Colonic mucosa (tissue), 4 donors: ENCODE measurements around the gene GALNT17. TPM values are rescaled to one million over a fixed set of nuclear protein-coding genes. Genes with fewer than 3 reads are reported as not detected.

Source experiments
- DNase-seq: peaks from one replicate; pipeline ENCODE4 v3.0.0-alpha.2; 2020
- H3K27ac ChIP-seq: fragments of 200-600 bp; one replicate; pipeline ENCODE4 v1.8.0; 2021
- H3K27me3 ChIP-seq: fragments of 200-600 bp; one replicate; pipeline ENCODE4 v1.8.0; 2021
- H3K36me3 ChIP-seq: fragments of 200-600 bp; one replicate; pipeline ENCODE4 v1.8.0; 2021
- H3K4me1 ChIP-seq: fragments of 200-600 bp; one replicate; pipeline ENCODE4 v1.8.0; 2021; ENCODE audit warnings: mild to moderate bottlenecking
- H3K4me3 ChIP-seq: fragments of 200-600 bp; one replicate; pipeline ENCODE4 v1.8.0; 2021
- H3K9ac ChIP-seq, 2 donors: one replicate each; pipeline ENCODE4 v1.7.0; 2013; ENCODE audit warnings: control low read depth in 2 of 2, low read depth in 2 of 2, low read length in 2 of 2
- H3K9me3 ChIP-seq: fragments of 200-600 bp; one replicate; pipeline ENCODE4 v1.8.0; 2021
- CTCF ChIP-seq: fragments of 200-600 bp; IDR thresholded peaks from one replicate; pipeline ENCODE4 v1.8.0; 2022; ENCODE audit warnings: antibody characterized with exemption, mild to moderate bottlenecking
- intact Hi-C: fragments of 100-400 bp; cut with DNase I; formaldehyde crosslinking; loops from one replicate; pipeline ENCODE4 v1.14.1; 2022
- total RNA-seq, 2 donors: library from RNA; stranded (reverse); fragmentation: NEBNext Ultra II Directional in 1 of 2; extraction: Animal tissue kit (Norgen Biotek cat#: 25700) in 1 of 2; gene quantifications; one replicate each; pipeline ENCODE4 v1.2.1, GENCODE V29; 2021
- donor health status: healthy.
- donor health status: DM: no; HTN: no; CAD: no.
- donor health status: DM: no; HTN: no; CAD: no.

GALNT17 gene
- total RNA-seq, 2 donors from 2014 or later = 0.37 to 1.3 TPM

GRCh38 chr7:71645836-71646235, 513.9 kb downstream of the GALNT17 start:
- no peaks in the 10 kb centered on the region for H3K9me3 ChIP-seq
- H3K9ac ChIP-seq = no peak overlapping the region
- TF ChIP-seq CTCF = no peak
- no peaks in the 10 kb centered on the region for H3K4me1 ChIP-seq
- no peak overlapping the region for H3K4me3 ChIP-seq
- no peak for DNase-seq
- no peaks in the 10 kb centered on the region for H3K27me3 ChIP-seq
- intact Hi-C loops = no loop called here
- no peaks in the 10 kb centered on the region for H3K36me3 ChIP-seq
- H3K27ac ChIP-seq = no peak overlapping the region

- Histone ChIP-seq H3K9me3 (no peaks in the 10 kb centered on the region), H3K9ac (no peak overlapping the region), H3K27ac (no peak overlapping the region), H3K4me3 (no peak overlapping the region), H3K4me1 (no peaks in the 10 kb centered on the region), H3K27me3 (no peaks in the 10 kb centered on the region), H3K36me3 (no peaks in the 10 kb centered on the region)
- intact Hi-C loops = no loop called here
- DNase-seq = no peak
- no peak for TF ChIP-seq CTCF
Measured at GRCh38 chr7:71649812-71650211, 517.9 kb downstream of the GALNT17 start.

GRCh38 chr7:71650653-71651337, 518.9 kb downstream of the GALNT17 start:
- Histone ChIP-seq H3K9ac (no peak overlapping the region), H3K9me3 (no peaks in the 10 kb centered on the region), H3K36me3 (no peaks in the 10 kb centered on the region), H3K27me3 (no peaks in the 10 kb centered on the region), H3K27ac (no peak overlapping the region), H3K4me1 (no peaks in the 10 kb centered on the region), H3K4me3 (no peak overlapping the region)
- no peak for DNase-seq
- TF ChIP-seq CTCF = no peak
- intact Hi-C loops = no loop called here

- Histone ChIP-seq H3K36me3 (no peaks in the 10 kb centered on the region), H3K27me3 (no peaks in the 10 kb centered on the region), H3K9ac (no peak overlapping the region), H3K4me3 (no peak overlapping the region), H3K9me3 (no peaks in the 10 kb centered on the region), H3K4me1 (no peaks in the 10 kb centered on the region), H3K27ac (no peak overlapping the region)
- intact Hi-C loops = no loop called here
- no peak for DNase-seq
- no peak for TF ChIP-seq CTCF
Measured at GRCh38 chr7:71652510-71652909, 520.6 kb downstream of the GALNT17 start.

GRCh38 chr7:71657386-71657785, 525.4 kb downstream of the GALNT17 start:
- no peak overlapping the region for H3K9ac ChIP-seq
- H3K27me3 ChIP-seq = no peaks in the 10 kb centered on the region
- no peak for DNase-seq
- no peak overlapping the region for H3K27ac ChIP-seq
- H3K4me3 ChIP-seq = no peak overlapping the region
- intact Hi-C loops = no loop called here
- H3K4me1 ChIP-seq = no peaks in the 10 kb centered on the region
- H3K36me3 ChIP-seq = no peaks in the 10 kb centered on the region
- H3K9me3 ChIP-seq = no peaks in the 10 kb centered on the region
- no peak for TF ChIP-seq CTCF
